NCI-H446 (cell line): Measurements from ENCODE around the gene ACOT13.
"Not testable (repeated sequence)": the region's sequence is repeated elsewhere in the genome, so short reads cannot be mapped to it uniquely, and the experiment has no call there.

Source experiments
- DNase-seq, 2 experiments: peaks; one replicate each; lab custom pipeline; 2025; lab: John Stamatoyannopoulos, UW

ACOT13 gene

DNA sequence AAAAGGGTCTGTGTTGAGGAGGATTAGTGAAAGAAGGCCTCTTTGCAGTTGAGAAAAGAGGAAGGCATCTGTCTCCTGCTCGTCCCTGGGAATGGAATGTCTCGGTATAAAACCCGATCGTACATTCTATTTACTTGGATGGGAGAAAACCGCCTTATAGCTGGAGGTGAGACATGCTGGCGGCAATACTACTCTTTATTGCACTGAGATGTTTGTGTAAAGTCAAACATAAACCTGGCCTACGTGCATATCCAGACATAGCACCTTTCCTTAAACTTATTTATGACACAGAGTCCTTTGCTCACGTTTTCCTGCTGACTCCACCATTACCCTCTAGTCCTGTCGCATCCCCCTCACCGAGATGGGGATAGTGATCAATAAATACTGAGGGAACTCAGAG is 4.6 kb upstream of the ACOT13 start:
- no peak for DNase-seq

DNA sequence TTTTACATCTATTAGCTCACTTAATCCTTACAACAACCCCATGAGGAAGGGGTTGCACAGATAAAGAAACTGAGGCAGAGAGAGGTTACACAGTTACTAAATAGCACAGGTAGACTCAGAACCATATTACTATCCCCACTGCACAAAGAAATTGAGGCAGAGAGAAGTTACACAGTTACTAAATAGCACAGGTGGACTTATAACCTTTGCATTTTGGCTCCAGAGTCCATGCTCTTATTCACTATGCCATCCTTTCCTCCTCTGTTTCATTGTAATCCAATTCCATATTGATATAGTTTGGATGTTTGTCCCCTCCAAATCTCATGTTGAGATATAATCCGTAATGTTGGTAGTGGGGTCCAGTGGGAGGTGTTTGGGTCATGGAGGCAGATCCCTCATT is 3.7 kb upstream of the ACOT13 start:
- DNase-seq = no peak

DNA sequence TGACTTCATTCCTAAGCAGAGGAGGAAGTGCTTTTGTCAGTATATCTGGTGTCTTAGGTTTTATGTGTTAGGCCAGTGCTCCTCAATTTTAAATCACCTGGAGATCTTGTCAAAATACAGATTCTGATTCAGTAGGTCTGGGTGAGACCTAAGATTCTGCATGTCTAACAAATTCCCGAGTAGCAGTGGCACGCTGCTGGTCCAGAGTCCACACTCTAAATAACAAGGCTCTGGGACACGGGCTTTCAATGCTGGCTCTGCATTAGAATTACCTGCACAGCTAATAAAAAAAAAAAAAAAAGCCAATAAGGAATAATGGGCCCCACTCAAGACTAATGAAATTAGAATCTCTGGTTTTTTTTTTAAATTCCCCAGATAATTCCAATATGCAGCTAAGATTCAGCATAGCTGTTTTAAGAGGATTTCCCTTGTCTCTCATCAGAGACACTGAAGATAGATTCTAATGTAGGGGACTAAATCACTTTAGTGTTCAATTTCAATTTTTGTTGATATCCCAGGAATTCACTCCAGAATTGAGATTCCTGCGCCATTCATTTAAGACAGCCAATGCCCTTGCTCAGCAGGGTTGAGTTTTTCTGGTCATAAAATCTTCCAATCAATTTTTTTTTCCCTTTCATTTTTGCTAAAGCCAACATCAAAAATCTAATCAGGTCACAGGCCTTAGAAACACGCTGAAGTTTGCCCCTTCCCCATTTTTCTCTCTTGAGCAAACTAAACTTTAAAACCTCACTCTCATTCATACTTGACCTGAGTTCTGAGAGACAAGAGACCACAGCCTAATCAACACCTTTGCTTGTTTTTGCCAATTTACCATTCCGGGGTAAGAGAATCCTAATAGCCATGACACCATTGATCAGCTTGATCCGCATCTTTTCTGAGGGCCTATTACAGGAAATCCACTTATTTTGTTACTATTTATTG is 2.6 kb upstream of the ACOT13 start:
- DNase-seq = no peak

DNA sequence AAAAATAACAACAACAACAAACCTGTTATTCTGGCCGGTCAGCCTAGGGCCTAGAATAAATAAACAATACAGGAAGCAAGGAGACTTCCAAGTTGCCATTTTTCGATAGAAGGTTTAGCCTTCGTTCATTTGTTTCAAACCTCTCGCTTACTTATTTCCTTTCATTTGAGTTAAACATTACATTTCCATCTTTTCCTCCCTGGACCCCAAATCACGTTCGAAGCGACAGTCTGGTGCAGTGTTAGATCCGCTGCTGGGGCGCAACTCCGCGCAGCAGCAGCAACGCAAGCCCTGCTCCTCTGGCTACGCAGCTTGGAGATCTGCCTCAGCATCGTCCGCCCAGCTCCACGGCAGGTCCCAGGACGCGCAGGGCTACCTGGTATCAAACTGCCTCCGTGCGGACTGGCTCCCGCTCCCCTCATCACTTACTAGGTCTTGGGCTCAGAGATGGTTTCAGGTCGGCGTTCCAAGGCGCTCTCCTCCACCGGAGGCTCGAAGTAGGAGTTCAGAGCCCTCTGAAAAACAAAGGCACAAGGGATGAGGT is 708 bp upstream of the ACOT13 start:
- DNase-seq = no peak

DNA sequence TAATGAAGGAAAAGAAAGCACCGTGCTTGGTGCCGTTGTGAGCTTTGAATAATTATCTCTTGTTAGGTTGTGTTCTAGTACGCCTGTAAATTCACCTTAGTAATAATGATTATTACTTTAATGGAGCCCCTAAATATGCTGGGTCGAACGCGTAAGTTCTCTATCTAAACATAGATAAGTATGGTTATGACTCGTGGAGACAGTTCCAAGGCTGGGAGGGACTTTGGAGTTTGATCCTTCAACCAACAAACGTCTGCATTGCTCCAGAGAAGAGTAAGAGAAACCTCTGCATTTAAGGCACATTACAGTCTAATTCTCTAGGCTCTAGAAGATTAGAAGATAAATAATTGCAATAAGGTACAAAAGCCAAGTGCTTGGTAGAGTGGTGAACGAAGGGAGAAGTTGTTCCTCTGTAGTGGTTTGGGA is 514 bp downstream of the ACOT13 start:
- no peak for DNase-seq

DNA sequence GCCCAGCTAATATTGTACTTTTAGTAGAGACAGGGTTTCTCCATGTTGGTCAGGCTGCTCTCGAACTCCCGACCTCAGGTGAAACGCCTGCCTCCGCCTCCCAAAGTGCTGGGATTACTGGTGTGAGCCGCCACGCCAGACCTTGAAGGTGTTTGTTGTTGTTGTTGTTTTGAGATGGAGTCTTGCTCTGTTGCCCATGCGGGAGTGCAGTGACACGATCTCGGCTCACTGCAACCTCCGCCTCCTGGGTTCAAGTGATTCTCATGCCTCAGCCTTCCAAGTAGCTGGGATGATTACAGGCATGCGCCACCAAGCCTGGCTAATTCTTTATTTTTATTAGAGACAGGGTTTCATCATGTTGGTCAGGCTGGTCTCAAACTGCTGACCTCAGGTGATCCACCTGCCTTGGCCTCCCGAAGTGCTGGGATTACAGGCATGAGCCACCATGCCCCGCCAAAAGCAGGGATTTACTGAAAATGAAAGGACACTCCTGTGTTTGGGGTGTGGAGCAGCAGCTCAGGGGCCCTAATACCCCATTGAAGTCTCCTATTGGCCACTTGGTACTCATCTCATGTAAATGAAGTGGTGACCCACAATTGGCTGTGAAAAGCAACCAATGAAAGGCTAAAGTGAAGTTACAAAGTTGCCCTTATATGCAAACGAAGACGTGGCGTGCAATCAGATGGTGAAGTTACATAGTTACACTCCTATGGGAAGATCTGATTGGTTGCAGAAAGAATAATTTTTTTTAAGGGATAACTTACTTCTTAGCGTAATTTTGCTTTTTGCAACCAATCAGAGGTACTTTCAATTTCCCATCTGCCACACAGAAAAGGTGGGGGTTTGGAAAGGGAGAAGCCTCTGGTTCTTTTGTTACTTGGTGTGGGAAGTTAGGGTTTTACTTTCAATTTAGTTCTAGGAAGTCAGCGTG is 1.5 kb downstream of the ACOT13 start:
- DNase-seq = not testable (repeated sequence)

DNA sequence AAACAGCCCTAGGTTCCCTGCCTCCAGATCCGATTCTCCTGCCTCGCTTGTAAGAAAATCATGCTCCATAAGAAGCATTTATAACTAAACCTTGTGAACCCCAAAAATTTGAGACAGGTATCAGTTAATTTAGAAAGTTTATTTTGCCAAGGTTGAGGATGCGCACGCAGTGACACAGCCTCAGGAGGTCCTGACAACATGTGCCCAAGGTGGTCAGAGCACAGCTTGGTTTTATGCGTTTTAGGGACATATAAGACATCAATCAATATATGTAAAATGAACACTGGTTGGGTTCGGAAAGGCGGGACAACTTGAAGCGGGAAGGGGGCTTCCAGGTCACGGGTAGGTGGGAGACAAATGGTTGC is 2.1 kb downstream of the ACOT13 start:
- no peak for DNase-seq

DNA sequence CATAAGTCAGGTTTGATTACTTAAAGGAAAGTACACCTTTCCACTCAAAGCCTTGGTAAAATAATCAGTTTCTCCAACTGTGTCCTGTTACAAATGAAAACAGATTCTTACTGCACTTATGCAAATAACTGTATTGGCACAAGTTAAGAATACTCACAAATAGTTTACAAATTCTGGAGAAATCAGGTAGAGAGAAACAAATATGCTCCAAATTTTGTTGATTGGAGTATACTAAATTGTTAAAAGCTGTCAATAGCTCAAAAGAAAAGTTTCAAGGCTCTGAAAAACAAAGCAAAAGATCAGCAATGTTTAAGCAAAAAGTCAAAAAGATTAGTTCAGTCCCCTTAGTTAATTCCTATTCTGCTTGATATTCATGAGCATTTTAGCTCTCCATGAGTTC is 3.6 kb downstream of the ACOT13 start:
- not testable (repeated sequence) for DNase-seq

DNA sequence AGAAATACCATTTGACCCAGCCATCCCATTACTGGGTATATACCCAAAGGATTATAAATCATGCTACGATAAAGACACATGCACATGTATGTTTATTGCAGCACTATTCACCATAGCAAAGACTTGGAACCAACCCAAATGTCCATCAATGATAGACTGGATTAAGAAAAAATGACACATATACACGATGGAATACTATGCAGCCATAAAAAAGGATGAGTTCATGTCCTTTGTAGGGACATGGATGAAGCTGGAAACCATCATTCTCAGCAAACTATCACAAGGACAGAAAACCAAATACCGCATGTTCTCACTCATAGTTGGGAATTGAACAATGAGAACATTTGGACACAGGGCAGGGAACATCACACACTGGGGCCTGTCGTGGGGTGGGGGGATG is 4.2 kb downstream of the ACOT13 start:
- DNase-seq = not testable (repeated sequence)

DNA sequence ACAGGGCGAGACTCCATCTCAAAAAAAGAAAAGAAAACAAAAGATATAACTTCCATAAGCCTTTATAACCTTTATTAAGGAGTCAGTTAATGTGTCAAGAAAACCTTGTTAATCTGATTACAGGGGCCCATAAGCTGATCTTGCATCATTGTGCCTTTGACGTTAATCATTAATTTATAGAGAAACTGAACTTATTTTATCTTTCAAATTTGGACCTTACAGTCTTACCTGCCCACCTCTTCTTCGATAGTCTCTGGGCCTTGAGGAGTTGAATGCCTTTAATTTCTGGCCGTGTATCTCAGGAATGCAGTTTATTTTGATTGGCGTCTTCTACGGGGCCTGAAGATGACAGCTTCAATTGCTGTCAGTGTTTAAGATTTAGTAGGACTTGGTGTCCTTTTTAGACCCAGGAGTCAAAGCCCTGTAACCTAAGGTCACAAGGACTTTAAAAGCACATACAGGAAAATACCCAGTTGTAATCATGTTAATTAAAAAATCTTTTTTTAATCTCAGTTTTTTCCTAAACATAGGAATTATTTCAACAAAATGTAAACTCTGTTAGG is 5.8 kb downstream of the ACOT13 start:
- DNase-seq = no peak

DNA sequence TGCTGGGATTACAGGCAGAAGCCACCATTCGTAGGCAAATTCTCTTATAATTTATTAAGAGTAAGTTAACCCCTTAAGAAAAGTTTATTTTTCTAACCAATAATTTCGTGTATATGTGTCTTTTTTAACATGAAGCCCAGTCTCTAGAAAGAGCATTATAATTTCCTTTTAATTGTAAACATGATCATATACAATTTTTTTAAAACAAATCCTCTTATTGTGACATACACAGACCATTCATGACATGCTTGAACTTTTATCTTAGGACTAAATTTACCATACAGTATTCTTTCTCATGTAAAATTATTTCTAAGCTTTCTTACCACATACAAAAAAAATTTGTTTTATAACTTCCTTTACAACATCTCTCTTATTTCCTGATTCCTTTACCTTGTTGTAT is 6.7 kb downstream of the ACOT13 start:
- DNase-seq = no peak

DNA sequence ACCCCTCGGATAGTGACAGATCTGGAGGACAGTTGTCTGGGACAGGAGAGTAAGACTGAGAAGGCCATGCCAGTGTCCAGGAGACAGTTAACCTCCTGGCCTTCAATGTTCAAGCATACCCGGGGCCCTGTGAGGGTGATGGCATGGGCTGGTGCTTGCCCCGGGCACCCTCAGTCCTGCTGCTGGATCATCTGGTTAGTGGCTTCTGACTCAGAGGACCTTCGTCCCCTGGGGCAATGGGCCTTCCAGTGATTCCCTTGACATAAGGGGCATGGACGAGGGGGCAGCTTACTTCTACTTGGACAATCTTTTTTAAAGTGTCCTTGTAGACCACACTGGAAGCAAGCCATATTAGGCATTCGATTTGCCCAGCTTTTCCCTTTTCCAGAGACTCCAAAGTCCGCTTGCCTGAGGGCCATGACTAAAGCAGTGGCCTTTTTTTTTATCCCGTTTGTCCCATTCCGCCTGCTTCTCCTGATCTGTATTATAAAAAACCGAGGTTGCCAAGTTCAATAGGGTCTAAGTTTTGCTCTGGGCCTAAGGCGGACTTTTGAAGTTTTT is 12.0 kb downstream of the ACOT13 start:
- DNase-seq = not testable (repeated sequence)

DNA sequence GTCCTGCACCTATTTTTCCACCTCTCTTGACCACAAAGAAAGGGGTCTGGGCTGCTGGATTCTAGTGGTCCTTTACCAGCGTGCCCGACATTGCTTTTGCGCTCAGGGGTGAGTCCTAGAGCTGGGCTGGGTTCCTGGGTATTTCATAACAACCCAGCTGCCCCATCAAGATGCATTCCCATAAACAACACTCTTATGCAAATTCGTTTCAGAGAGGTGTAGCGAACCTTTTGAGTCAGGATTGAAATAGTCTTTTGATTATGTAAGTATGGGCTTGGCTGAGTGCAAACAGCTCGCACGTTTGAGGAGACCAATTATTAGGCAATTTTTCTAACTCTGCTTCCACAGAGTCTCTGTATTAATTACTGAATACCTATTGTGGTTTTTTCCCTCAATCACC is 13.7 kb downstream of the ACOT13 start:
- DNase-seq = no peak

DNA sequence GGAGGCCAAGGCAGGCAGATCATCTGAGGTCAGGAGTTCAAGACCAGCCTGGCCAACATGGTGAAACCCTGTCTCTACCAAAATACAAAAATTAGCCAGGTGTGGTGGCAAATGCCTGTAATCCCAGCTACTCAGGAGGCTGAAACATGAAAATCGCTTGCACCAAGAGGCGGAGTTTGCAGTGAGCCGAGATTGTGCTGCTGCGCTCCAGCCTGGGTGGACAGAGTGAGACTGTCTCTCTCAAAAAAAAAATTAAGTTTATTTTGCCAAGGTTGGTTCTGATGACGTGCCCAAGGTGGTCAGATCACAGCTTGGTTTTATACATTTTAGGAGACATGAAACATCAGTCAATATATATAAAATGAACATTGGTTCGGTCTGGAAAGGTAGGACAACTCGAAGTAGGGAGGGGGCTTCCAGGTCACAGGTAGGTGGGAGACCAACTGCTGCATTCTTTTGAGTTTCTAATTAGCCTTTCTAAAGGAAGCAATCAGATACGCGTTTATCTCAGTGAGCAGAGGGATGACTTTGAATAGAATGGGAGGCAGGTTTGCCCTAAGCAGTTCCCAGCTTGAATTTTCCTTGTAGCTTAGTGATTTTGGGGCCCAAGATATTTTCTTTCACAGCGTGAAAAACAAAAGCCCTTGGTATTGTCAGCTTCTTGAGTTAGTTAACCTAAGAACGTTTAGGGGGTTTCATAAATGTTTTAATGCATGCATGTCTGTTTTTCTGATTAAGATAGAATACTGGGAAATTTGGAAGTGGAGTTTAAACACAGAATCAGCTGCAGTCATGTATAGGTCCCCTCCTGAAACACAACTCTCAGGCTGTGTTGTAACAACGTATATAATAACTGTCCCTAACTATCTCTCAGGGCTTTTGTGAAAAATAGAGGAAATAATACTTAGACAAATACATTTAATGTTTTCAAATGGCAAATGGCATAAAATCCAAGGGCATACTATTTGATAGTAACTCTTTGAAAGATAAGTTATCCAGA is 16.7 kb downstream of the ACOT13 start:
- no peak for DNase-seq

DNA sequence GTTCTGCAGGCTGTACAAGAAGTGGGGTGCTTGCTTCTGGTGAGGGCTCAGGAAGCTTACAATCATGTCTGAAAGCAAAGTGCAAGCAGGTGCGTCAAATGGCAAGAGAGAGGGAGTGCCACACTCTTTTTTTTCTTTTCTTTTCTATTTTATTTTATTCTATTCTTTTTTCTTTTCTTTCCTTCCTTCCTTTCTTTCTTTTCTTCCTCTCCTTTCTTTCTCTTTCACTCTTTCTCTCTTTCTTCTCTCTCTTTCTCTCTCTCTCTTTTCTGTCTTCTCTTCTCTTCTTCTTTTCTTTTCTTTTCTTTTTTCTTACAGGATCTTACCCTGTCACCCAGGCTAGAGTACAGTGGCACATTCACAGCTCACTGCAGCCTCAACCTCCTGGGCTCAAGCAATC is 19.5 kb downstream of the ACOT13 start:
- DNase-seq = no peak

DNA sequence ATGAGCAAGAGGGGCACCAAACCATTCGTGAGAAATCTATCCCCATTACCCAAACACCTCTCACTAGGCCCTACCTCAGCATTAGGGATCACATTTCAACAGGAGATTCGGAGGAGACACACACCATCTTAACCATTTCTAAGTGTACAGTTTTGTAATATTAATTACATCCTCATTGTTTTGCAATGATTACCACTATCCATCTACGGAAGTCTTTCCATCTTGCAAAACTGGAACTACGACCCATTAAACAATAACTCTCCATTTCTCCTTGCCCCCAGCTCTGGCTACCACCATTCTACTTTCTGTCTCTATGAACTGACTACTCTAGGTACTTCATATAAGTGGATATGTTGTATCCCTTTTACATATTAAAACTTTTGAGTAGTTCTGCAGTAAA is 20.1 kb downstream of the ACOT13 start:
- DNase-seq = no peak

DNA sequence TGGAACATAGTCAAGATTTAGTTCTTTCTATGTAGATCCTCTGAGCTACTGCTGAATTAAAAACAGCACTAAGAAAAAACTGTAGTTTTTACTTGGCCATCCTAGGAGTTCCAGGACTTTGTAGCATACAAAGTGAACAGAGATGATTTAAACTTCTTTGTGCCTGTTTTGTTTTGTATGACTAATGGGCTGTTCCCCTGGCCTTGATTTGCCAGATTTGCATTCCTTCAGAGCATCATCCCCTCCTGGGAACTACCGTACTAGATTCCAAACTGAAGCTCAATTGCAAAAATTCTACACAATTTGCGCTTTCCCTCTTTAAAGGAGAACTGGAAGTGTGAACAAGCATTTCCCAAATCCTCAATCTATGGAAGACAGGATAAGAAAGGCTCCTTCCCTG is 23.1 kb downstream of the ACOT13 start:
- no peak for DNase-seq

DNA sequence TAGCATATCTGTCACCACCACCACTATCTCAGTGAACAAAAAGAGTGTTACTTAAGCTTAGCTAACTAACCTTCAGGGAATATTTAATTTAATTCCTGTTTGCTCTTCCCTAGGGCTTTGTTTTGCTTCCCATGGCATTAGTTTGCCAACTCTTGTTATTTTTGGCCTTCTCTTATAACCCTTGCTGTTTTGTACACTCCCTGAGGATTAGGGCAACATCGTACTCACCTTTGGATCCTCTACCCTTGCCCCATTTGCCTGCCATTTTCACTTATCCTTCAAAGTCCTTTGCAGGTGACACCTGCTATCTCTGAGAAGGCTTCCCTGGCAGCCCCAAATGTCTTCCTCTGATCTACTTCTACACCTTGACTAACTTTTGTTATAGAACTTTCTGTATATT is 23.7 kb downstream of the ACOT13 start:
- DNase-seq = no peak

DNA sequence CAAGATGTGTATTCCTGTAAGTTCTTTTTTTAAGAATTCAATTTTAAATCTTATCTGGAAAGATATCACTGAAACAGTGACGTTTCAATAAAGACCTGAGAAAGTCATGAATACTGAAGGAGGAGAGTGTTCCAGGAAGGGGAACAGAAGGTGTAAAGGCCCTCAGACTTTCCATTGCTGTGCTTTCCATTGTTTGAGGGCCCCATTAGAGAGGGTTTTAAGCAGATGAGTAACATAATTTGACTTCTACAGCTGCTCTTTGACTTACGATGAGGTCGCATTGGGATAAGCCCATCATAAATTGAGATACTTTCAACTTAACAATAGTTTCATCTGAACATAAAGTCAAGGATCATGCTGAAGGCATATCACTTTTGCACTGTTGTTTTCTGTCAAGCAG is 24.7 kb downstream of the ACOT13 start:
- no peak for DNase-seq

DNA sequence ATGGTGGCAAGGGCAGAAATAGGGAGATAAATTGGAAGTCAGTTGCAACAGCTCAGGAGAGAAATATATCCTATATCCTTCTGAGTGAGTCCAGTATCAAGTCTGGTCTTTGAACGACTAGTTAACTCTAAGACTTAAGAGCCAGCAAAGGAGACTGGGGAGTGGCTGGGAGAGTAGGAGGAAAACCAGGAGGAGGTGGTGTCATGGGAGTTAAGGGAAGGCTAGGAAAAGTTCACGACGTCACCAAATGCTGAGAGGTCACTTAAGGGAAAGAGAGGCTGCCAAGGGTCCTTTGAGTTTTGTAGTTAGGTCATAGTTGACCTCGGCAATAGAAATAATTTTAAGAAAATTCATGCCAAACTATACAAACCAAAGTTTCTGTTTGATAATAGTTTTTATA is 25.1 kb downstream of the ACOT13 start:
- no peak for DNase-seq

DNA sequence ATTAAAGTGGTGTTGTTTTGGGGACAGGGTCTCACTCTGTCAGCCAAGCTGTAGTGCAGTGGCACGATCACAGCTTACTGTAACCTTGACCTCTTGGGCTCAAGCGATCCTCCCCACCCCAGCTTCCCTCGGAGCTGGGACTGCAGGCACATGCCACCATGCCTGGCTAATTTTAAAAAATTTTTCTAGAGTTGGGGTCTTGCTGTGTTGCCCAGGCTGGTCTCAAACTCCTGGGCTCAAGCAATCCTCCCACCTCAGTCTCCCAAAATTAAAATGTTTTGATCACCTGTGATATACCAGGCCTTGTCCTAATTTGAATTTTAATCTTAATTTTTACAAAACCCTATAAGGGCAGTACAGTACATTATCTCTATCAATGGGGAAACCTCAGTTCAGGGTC is 25.5 kb downstream of the ACOT13 start:
- no peak for DNase-seq
